ENCODE measurements around the gene HNRNPLL.

HNRNPLL gene

GRCh38 chr2:38516122-38516521 lies 86.6 kb downstream of the HNRNPLL start:
- ATAC-seq: no peak
- TF ChIP-seq ESRRG (CRISPR knock-in tag; IDR thresholded peaks at IDR 0.05) (no peak), ZNF8 (CRISPR knock-in tag; IDR thresholded peaks at IDR 0.05) (peak; percentile 15; the same call in 1 of the 2 replicates), ISL1 (CRISPR knock-in tag; IDR thresholded peaks at IDR 0.05) (no peak), BACH2 (CRISPR knock-in tag; IDR thresholded peaks at IDR 0.05; ENCODE audit: borderline replicate concordance) (no peak), ZFP3 (CRISPR knock-in tag; IDR thresholded peaks at IDR 0.05) (no peak), ZNF565 (CRISPR knock-in tag; conservative IDR thresholded peaks at IDR 0.05; ENCODE audit: low read depth) (no peak)

- ATAC-seq: no peak; the same call in 2 of the 3 replicates
- no peak for TF ChIP-seq PPARA (CRISPR knock-in tag; IDR thresholded peaks at IDR 0.05; ENCODE audit: borderline replicate concordance)
- TF ChIP-seq BACH2 (CRISPR knock-in tag; IDR thresholded peaks at IDR 0.05; ENCODE audit: borderline replicate concordance): no peak
- no peak for TF ChIP-seq CSDC2 (CRISPR knock-in tag; IDR thresholded peaks at IDR 0.05)
- no peak for TF ChIP-seq ARNTL (CRISPR knock-in tag; IDR thresholded peaks at IDR 0.05; ENCODE audit: borderline replicate concordance, low read depth)
- TF ChIP-seq GLIS3 (CRISPR knock-in tag; IDR thresholded peaks at IDR 0.05): no peak
- no peak for TF ChIP-seq RARB (CRISPR knock-in tag; IDR thresholded peaks at IDR 0.05)
- no peak for TF ChIP-seq OSR1 (CRISPR knock-in tag; IDR thresholded peaks at IDR 0.05)
- TF ChIP-seq ZFP3 (CRISPR knock-in tag; IDR thresholded peaks at IDR 0.05): no peak
- TF ChIP-seq POU6F1 (CRISPR knock-in tag; IDR thresholded peaks at IDR 0.05; ENCODE audit: borderline replicate concordance, low read depth): no peak
- no peak for TF ChIP-seq ZNF565 (CRISPR knock-in tag; conservative IDR thresholded peaks at IDR 0.05; ENCODE audit: low read depth)
- no peak for TF ChIP-seq ZFP30 (CRISPR knock-in tag; IDR thresholded peaks at IDR 0.05)
- no peak for TF ChIP-seq TCF4 (CRISPR knock-in tag; IDR thresholded peaks at IDR 0.05; ENCODE audit: borderline replicate concordance)
- TF ChIP-seq ZC3H10 (CRISPR knock-in tag; IDR thresholded peaks at IDR 0.05): no peak
- TF ChIP-seq ZNF70 (CRISPR knock-in tag; IDR thresholded peaks at IDR 0.05): no peak
- no peak for TF ChIP-seq TSHZ2 (CRISPR knock-in tag; IDR thresholded peaks at IDR 0.05)
- TF ChIP-seq SNAI2 (CRISPR knock-in tag; IDR thresholded peaks at IDR 0.05): no peak
Observed at GRCh38 chr2:38515155-38516074, 87.3 kb downstream of the HNRNPLL start.

- no peak for TF ChIP-seq ZNF8 (CRISPR knock-in tag; IDR thresholded peaks at IDR 0.05)
- TF ChIP-seq GLIS3 (CRISPR knock-in tag; IDR thresholded peaks at IDR 0.05): no peak
- TF ChIP-seq RARB (CRISPR knock-in tag; IDR thresholded peaks at IDR 0.05): no peak
- TF ChIP-seq POU6F1 (CRISPR knock-in tag; IDR thresholded peaks at IDR 0.05; ENCODE audit: borderline replicate concordance, low read depth): no peak
- TF ChIP-seq CSDC2 (CRISPR knock-in tag; IDR thresholded peaks at IDR 0.05): no peak
- TF ChIP-seq CREB5 (CRISPR knock-in tag; IDR thresholded peaks at IDR 0.05; ENCODE audit: low read depth): no peak
- TF ChIP-seq TOX (CRISPR knock-in tag; IDR thresholded peaks at IDR 0.05; ENCODE audit: borderline replicate concordance): no peak
- no peak for TF ChIP-seq SNAI2 (CRISPR knock-in tag; IDR thresholded peaks at IDR 0.05)
- TF ChIP-seq ZC3H10 (CRISPR knock-in tag; IDR thresholded peaks at IDR 0.05): no peak
- no peak for TF ChIP-seq TCF4 (CRISPR knock-in tag; IDR thresholded peaks at IDR 0.05; ENCODE audit: borderline replicate concordance)
- TF ChIP-seq CSRNP3 (CRISPR knock-in tag; IDR thresholded peaks at IDR 0.05): no peak
- no peak for TF ChIP-seq BACH2 (CRISPR knock-in tag; IDR thresholded peaks at IDR 0.05; ENCODE audit: borderline replicate concordance)
- no peak for TF ChIP-seq ZFP3 (CRISPR knock-in tag; IDR thresholded peaks at IDR 0.05)
- no peak for TF ChIP-seq ESRRG (CRISPR knock-in tag; IDR thresholded peaks at IDR 0.05)
- no peak for TF ChIP-seq ARNTL (CRISPR knock-in tag; IDR thresholded peaks at IDR 0.05; ENCODE audit: borderline replicate concordance, low read depth)
- TF ChIP-seq PPARA (CRISPR knock-in tag; IDR thresholded peaks at IDR 0.05; ENCODE audit: borderline replicate concordance): no peak
- no peak for TF ChIP-seq ZFP30 (CRISPR knock-in tag; IDR thresholded peaks at IDR 0.05)
- TF ChIP-seq PATZ1 (CRISPR knock-in tag; IDR thresholded peaks at IDR 0.05; ENCODE audit: borderline replicate concordance): no peak
- ATAC-seq: no peak; the same call in 2 of the 3 replicates
Observed at GRCh38 chr2:38514603-38515154, 88.0 kb downstream of the HNRNPLL start.
